ENCODE measurements around the gene RUNX2.

RUNX2 gene

DNA sequence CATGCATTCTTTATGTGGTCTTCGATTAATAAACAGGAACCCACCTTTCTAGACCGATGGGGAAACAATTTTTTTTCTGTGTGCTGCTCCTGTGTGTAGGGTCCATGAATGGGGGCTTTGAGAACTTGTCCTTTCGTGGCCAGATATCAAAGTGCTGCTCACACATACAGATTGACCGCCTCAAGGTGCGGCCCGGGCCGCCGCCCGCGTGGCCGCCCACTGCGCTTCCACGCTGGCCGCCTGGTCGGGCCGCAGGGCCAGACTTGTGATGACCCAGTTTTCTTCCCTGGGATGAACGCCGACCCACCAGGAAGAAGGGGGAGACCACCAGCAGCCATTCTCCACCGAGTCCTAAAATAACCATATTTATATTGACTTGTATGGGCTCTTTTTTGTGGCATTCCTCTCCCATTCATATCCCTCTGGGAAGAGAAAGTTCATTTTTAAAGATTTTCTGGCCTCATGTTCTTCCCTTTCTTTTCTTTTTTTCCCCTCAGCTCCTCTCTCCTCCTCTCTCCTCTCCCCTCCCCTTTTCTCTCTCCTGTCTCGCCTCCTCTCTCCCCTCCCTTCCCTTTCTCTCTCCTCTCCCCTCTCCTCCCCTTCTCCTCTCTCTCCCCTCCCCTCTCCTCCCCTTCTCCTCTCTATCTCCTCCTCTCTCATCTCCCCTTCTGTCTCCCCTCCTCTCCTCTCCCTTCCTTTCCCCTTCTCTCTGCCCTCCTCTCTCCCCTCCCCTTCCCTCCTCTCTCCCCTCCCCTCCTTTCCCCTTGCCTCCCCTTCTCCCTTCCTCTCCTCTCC, 314.4 kb downstream of the RUNX2 start:
- Histone ChIP-seq H3K36me3 (no peaks in the 10 kb centered on the region), H3K9ac (no peak overlapping the region), H3K27ac (no peak overlapping the region), H3K4me3 (no peak overlapping the region), H3K27me3 (no peaks in the 10 kb centered on the region), H3K4me1 (peaks cover 3 to 14% (median 4%) of the 10 kb centered on the region in 10 experiments; a peak in 14 of 20 replicates), H3K9me3 (replicated peaks in 1 of 11) (no peaks in the 10 kb centered on the region), H4K20me1 (no peaks in the 10 kb centered on the region), H3K4me2 (no peak overlapping the region)
- TF ChIP-seq Cebpa-rat (IDR thresholded peaks at IDR 0.05) = no peak

DNA sequence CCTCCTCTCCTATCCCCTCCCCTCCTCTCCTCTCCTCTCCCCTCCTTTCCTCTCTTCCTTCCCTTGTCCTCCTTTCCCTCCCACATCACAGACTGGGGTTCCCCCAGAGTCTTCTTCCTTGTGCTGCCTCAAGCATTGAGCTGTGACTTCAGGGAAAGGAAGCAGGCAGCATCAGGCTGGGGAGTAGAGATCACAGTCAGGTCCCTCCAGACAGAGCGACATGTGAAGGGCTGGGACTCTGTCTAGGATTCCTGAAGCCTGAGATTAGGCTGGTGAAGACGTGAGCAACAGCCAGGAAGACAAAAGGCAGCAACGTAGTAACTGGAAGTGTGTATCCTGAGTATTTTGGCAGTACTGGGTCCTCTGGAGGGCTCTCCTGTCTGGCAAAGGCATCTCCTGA, 315.0 kb downstream of the RUNX2 start:
- TF ChIP-seq Cebpa-rat (IDR thresholded peaks at IDR 0.05) = no peak
- no peak overlapping the region for H3K9ac ChIP-seq
- peak overlapping the region in 1 of 11 experiments; percentile 21; a peak in 1 of 22 replicates for H3K4me2 ChIP-seq
- no peaks in the 10 kb centered on the region for H3K9me3 ChIP-seq (replicated peaks in 1 of 11)
- no peaks in the 10 kb centered on the region for H4K20me1 ChIP-seq
- peaks cover 4 to 20% (median 10%) of the 10 kb centered on the region in 10 experiments; a peak in 15 of 20 replicates for H3K4me1 ChIP-seq
- no peaks in the 10 kb centered on the region for H3K36me3 ChIP-seq
- H3K4me3 ChIP-seq = no peak overlapping the region
- H3K27ac ChIP-seq = no peak overlapping the region
- no peaks in the 10 kb centered on the region for H3K27me3 ChIP-seq

DNA sequence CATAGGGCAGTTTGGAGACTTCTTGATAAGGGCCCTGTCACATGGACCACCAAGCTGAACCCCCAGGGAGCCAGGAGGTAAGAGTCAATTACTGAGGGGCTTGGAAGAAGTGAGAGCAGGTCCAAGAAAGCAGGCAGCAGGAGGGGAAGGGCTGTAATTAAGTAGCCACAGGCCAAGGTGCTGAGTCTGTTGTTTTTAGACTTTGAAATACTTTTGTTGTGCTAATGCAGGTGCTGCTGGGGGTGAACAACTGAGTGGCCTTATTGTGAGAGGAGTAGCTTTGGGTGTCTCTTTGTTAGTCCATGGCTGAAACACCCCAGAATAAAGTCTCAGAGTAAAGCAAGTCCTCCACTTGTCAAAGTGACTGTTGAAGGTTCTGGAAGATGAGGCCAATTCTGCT, 316.6 kb downstream of the RUNX2 start:
- Histone ChIP-seq H3K4me1 (peaks cover 4 to 17% (median 11%) of the 10 kb centered on the region in 10 experiments; a peak in 15 of 20 replicates), H3K9ac (no peak overlapping the region), H3K4me3 (no peak overlapping the region), H3K9me3 (replicated peaks in 1 of 11) (no peaks in the 10 kb centered on the region), H4K20me1 (no peaks in the 10 kb centered on the region), H3K27ac (no peak overlapping the region), H3K4me2 (no peak overlapping the region), H3K36me3 (no peaks in the 10 kb centered on the region), H3K27me3 (no peaks in the 10 kb centered on the region)
- no peak for TF ChIP-seq Cebpa-rat (IDR thresholded peaks at IDR 0.05)

DNA sequence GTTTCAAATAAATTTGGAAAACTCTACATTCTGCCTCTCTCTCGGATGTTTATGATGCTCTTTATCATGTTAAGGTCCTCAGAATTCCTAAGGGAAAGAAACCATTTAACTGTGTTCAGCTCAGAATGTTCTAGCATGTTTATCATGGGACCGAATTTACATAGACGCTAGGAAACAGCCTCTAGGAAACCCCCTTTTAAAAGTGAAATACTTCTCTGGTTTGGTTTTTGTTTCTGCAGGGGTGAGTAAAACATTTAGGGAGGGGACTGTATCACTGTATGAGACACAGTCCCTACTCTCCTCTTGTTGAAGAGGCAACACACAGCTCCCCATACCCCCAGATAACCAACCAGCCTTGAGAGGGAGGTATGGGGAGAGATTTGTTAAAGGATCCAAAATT, 317.2 kb downstream of the RUNX2 start:
- no peak overlapping the region for H3K4me3 ChIP-seq
- H4K20me1 ChIP-seq = no peaks in the 10 kb centered on the region
- H3K27ac ChIP-seq = no peak overlapping the region
- H3K9me3 ChIP-seq (replicated peaks in 1 of 11) = no peaks in the 10 kb centered on the region
- H3K9ac ChIP-seq = no peak overlapping the region
- H3K4me2 ChIP-seq = no peak overlapping the region
- H3K36me3 ChIP-seq = no peaks in the 10 kb centered on the region
- H3K27me3 ChIP-seq = no peaks in the 10 kb centered on the region
- H3K4me1 ChIP-seq = peaks cover 4 to 13% (median 11%) of the 10 kb centered on the region in 10 experiments; a peak in 15 of 20 replicates
- no peak for TF ChIP-seq Cebpa-rat (IDR thresholded peaks at IDR 0.05)

DNA sequence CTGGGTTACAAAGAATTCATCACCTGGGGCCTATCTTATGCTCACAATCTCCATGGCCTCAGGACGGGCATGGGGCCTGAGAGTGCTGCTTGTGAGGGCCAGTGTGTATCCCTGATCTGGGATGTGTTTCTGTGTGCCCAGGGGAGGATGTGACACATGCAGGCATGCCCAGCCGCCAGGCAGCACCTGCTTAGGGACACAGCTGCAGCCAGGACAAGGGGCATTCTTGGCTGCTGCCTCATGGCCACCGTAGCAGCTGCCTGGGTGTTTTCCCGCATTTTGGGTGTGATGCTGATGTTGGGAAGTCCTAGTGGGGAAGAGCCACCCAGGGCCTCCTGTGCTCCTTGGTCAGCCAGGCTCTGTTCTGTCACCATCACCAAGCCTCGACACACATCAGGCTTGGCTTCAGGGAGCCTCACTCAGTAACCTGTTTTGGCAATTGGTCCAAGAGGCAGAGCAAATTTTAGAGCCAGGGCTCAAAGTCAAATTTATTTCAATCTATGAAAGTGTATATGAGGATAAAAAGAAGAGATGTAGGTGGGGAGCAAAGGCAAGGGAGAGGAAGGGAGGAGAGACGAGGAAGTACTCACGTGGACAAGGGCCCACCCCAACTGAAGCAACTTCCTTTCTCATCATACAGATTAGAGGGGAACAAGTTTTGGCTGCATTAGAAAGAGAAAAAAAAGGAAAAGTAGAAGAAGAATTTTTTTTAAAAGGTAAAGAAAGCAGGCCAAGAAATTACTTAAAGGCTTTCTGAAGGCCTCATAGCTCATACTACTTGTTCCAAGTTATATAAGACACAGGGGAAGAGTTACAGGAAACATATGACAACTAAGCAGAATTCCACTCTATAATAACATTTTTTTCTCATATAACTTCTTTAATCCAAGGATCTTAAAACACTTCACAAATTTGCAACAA, 319.5 kb downstream of the RUNX2 start:
- no peaks in the 10 kb centered on the region for H3K9me3 ChIP-seq (replicated peaks in 1 of 11)
- peak overlapping the region; percentile 2 to 42 (median 26); a peak in 17 of 22 replicates for H3K4me2 ChIP-seq
- TF ChIP-seq Cebpa-rat (IDR thresholded peaks at IDR 0.05) = no peak
- peaks cover 4 to 14% (median 12%) of the 10 kb centered on the region in 10 experiments; a peak in 17 of 20 replicates for H3K4me1 ChIP-seq
- H3K36me3 ChIP-seq = no peaks in the 10 kb centered on the region
- no peak overlapping the region for H3K27ac ChIP-seq
- H3K4me3 ChIP-seq = no peak overlapping the region
- H4K20me1 ChIP-seq = no peaks in the 10 kb centered on the region
- H3K9ac ChIP-seq = no peak overlapping the region
- H3K27me3 ChIP-seq = no peaks in the 10 kb centered on the region

DNA sequence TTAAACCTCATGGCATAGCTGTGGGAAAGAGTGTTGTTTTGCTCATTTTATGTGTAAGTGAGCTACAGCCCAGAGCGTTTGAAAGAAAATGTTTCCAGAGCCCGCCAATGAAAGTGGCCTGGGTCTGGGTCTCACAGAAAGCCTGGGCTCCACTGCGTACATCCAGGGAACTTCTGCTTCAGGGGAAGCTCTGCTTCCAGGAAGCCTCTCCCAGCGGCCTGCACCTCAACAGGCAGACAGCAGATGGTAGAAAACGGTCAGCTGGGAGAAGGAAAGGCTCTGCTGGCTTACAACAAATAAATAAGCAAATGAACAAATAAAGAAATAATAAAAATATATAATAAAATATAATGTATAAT, 320.1 kb downstream of the RUNX2 start:
- Histone ChIP-seq H3K27ac (no peak overlapping the region), H3K4me2 (peak overlapping the region in 6 of 11 experiments; percentile 6 to 42 (median 30); a peak in 10 of 22 replicates), H3K9ac (no peak overlapping the region), H4K20me1 (no peaks in the 10 kb centered on the region), H3K36me3 (no peaks in the 10 kb centered on the region), H3K4me1 (peaks cover 7 to 20% (median 18%) of the 10 kb centered on the region in 10 experiments), H3K4me3 (no peak overlapping the region), H3K27me3 (no peaks in the 10 kb centered on the region), H3K9me3 (replicated peaks in 1 of 11) (no peaks in the 10 kb centered on the region)
- no peak for TF ChIP-seq Cebpa-rat (IDR thresholded peaks at IDR 0.05)

DNA sequence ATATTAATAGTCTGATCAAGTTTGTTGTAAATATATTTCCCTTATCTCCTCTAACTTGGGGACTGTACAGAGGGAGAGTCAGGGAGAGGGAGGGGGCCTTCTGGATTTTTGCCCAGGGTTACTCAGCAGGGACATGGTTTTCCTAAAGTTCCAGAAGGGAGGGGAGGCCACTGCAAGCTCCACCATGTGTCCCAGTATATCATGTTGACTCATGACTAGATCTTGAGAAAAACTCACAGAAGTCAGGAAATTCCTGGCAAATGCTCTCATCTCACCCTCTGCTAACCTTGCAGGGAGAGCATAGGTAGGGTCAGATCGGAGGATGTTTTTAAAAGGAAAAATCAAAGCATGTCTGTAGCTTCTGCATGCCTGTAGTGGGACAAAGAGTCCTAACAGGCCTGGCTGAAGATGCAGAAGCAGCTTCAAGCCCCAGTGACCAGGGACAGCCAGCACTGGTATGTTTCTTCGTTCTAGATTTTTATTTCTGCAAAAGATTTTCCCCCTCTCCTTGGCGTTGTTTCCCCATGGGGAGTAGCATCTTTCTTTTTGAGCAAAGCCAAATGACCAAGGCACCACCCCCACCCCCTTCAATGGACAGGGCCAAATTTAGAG, 322.5 kb downstream of the RUNX2 start:
- Histone ChIP-seq H3K4me1 (peaks cover 9 to 25% (median 20%) of the 10 kb centered on the region in 10 experiments), H3K4me2 (no peak overlapping the region), H3K27me3 (no peaks in the 10 kb centered on the region), H3K36me3 (no peaks in the 10 kb centered on the region), H4K20me1 (no peaks in the 10 kb centered on the region), H3K27ac (no peak overlapping the region), H3K9me3 (replicated peaks in 1 of 11) (no peaks in the 10 kb centered on the region), H3K9ac (no peak overlapping the region), H3K4me3 (no peak overlapping the region)
- TF ChIP-seq Cebpa-rat (IDR thresholded peaks at IDR 0.05) = no peak

DNA sequence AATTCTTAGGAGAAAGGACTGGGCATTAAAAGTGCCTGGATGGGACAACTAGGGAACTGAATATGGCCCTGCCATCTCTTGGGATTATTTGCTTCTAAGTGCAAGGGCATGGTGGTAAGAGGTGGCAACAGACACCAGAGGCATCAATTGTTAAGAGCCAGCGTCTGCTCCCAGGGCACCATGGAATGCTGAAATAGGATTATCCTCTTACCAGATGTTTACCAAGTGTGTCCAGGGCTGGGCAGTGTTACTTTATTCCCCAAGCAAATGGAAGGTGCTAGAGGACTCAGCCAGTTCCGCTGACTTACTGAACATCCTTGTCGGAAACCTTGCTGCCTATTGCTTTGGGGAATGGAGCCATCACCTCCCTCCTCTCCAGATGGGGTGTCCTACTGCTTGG, 323.2 kb downstream of the RUNX2 start:
- Histone ChIP-seq H3K4me3 (no peak overlapping the region), H4K20me1 (no peaks in the 10 kb centered on the region), H3K4me2 (no peak overlapping the region), H3K9me3 (replicated peaks in 1 of 11) (peaks cover 0 to 3% (median 0%) of the 10 kb centered on the region in 11 experiments; a peak in 3 of 22 replicates), H3K36me3 (no peaks in the 10 kb centered on the region), H3K27ac (no peak overlapping the region), H3K27me3 (no peaks in the 10 kb centered on the region), H3K9ac (no peak overlapping the region), H3K4me1 (peaks cover 9 to 25% (median 20%) of the 10 kb centered on the region in 10 experiments)
- no peak for TF ChIP-seq Cebpa-rat (IDR thresholded peaks at IDR 0.05)

DNA sequence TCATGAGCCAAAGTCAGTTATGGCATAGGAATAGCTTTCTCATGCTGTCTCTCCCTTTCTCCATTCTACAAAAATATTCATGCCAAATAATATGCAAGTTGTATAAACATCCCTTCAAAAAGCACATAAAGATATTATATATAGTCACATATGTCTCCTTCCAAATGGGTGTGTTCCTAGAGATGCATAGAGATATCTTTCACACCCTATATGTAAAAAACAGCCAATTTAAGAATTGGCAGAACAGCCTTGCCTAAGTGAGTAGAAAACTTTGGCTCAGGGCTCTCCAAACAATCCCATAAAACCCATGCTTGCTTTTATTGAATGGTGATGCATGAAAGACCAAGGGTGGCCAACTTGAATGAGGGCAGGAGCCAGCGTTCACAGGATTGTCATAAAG, 324.3 kb downstream of the RUNX2 start:
- no peak for TF ChIP-seq Cebpa-rat (IDR thresholded peaks at IDR 0.05)
- peaks cover 9 to 23% (median 17%) of the 10 kb centered on the region in 10 experiments for H3K4me1 ChIP-seq
- H3K36me3 ChIP-seq = no peaks in the 10 kb centered on the region
- peaks cover 0 to 14% (median 6%) of the 10 kb centered on the region in 11 experiments; a peak in 13 of 22 replicates for H3K9me3 ChIP-seq (replicated peaks in 1 of 11)
- no peak overlapping the region for H3K27ac ChIP-seq
- H4K20me1 ChIP-seq = no peaks in the 10 kb centered on the region
- peak overlapping the region in 7 of 11 experiments; percentile 54 to 78 (median 69); a peak in 7 of 22 replicates for H3K4me2 ChIP-seq
- no peak overlapping the region for H3K9ac ChIP-seq
- no peak overlapping the region for H3K4me3 ChIP-seq
- no peaks in the 10 kb centered on the region for H3K27me3 ChIP-seq

All from BLaER1 treated with 17β-estradiol and CSF1 and Interleukin-3, amounts not matched to agents 10 nM and 100 nM (cell line).